PC-9 (cell line): ENCODE results near the gene DSG2. TPM values are rescaled to one million over a fixed set of nuclear protein-coding genes. Genes with fewer than 3 reads are reported as not detected.

ENCODE experiments used
- BruUV-seq: library from RNA; stranded (reverse); fragments of 400-500 nt; replicated peaks from 2 replicates; lab custom pipeline; 2021; lab: Mats Ljungman, UMichigan
- CTCF ChIA-PET: fragments of 300-600 bp; sonication (Branson Sonifier 250); formaldehyde crosslinking; loops from one replicate; lab custom pipeline; 2022; ENCODE audit warnings: antibody characterized with exemption; lab: Charles Lee
- POLR2A ChIA-PET: fragments of 300-600 bp; sonication (Branson Sonifier 250); formaldehyde crosslinking; loops from one replicate; lab custom pipeline; 2022; ENCODE audit warnings: antibody characterized with exemption; ENCODE audit not compliant: unreplicated experiment; lab: Charles Lee
- DNase-seq, 2 experiments: peaks; one replicate each; pipeline versions ENCODE4 v3.0.0 to v3.0.0-alpha.2; 2015 to 2022; ENCODE audit warnings: mixed read lengths in 1 of 2
- H2AFZ ChIP-seq: fragments of 200-600 bp; sonication (generic); 2 replicates; pipeline ENCODE4 v1.8.1; 2017; ENCODE audit warnings: antibody characterized with exemption
- H3F3A ChIP-seq: fragments of 200-600 bp; sonication (generic); 2 replicates; pipeline ENCODE4 v1.8.1; 2017; ENCODE audit warnings: antibody characterized with exemption, mild to moderate bottlenecking, low read depth; ENCODE audit not compliant: insufficient read depth
- H3K27ac ChIP-seq: fragments of 200-600 bp; sonication (generic); 2 replicates; pipeline ENCODE4 v1.6.1; 2016; ENCODE audit warnings: mixed run types
- H3K27me3 ChIP-seq: fragments of 200-600 bp; sonication (generic); 2 replicates; pipeline ENCODE4 v1.6.1; 2016; ENCODE audit warnings: low read depth, mixed run types; ENCODE audit not compliant: insufficient read depth
- H3K36me3 ChIP-seq: fragments of 200-600 bp; sonication (generic); 2 replicates; pipeline ENCODE4 v1.6.1; 2016; ENCODE audit warnings: low read depth, mixed run types
- H3K4me1 ChIP-seq: fragments of 200-600 bp; sonication (generic); replicated peaks from 2 replicates; pipeline ENCODE4 v1.6.1; 2016; ENCODE audit warnings: mixed run types; ENCODE audit not compliant: insufficient read depth
- H3K4me2 ChIP-seq: fragments of 200-600 bp; sonication (generic); 2 replicates; pipeline ENCODE4 v1.6.1; 2017; ENCODE audit warnings: mixed run types
- H3K4me3 ChIP-seq: fragments of 200-600 bp; sonication (generic); 2 replicates; pipeline ENCODE4 v1.6.1; 2016; ENCODE audit warnings: mixed run types
- H3K79me2 ChIP-seq: fragments of 200-600 bp; sonication (generic); 2 replicates; pipeline ENCODE4 v1.6.1; 2017; ENCODE audit warnings: low read depth, mixed run types
- H3K9me2 ChIP-seq: fragments of 200-600 bp; sonication (generic); 2 replicates; pipeline ENCODE4 v1.8.1; 2017; ENCODE audit warnings: mild to moderate bottlenecking; ENCODE audit not compliant: insufficient read depth
- H3K9me3 ChIP-seq: fragments of 200-600 bp; sonication (generic); 2 replicates; pipeline ENCODE4 v1.8.1; 2016; ENCODE audit warnings: low read depth; ENCODE audit not compliant: insufficient read depth
- H4K20me1 ChIP-seq: fragments of 200-600 bp; sonication (generic); 2 replicates; pipeline ENCODE4 v1.8.1; 2017; ENCODE audit not compliant: insufficient read depth
- CTCF ChIP-seq: fragments of 200-600 bp; sonication (generic); conservative IDR thresholded peaks from 2 replicates; pipeline ENCODE4 v1.6.1; 2017; ENCODE audit warnings: mixed run types, antibody characterized with exemption, mild to moderate bottlenecking, moderate library complexity
- EZH2 ChIP-seq: fragments of 200-600 bp; sonication (generic); IDR thresholded peaks from 2 replicates; pipeline ENCODE4 v1.8.0; 2017; ENCODE audit warnings: antibody characterized with exemption, low read depth
- intact Hi-C: fragments of 100-400 bp; cut with micrococcal nuclease; formaldehyde crosslinking; loops from one replicate; pipeline ENCODE4 v1.10.0; 2022; ENCODE audit not compliant: unreplicated experiment
- total RNA-seq: library from RNA; stranded (reverse); gene quantifications from 2 replicates; pipeline ENCODE4 v1.2.3, GENCODE V29; 2021

DSG2 gene
- total RNA-seq, 1 experiment from 2014 or later: 90.1 TPM

- no peak for DNase-seq
- Histone ChIP-seq H3F3A (no peaks in the 10 kb centered on the region), H2AFZ (no peak overlapping the region), H3K27me3 (no peaks in the 10 kb centered on the region), H3K4me1 (no peaks in the 10 kb centered on the region), H3K4me3 (no peak overlapping the region), H3K9me3 (no peaks in the 10 kb centered on the region), H3K27ac (no peak overlapping the region), H3K4me2 (no peak overlapping the region), H3K9me2 (no peaks in the 10 kb centered on the region), H3K79me2 (no peaks in the 10 kb centered on the region), H4K20me1 (no peaks in the 10 kb centered on the region), H3K36me3 (no peaks in the 10 kb centered on the region)
- TF ChIP-seq EZH2: no peak
- TF ChIP-seq CTCF: no peak
- intact Hi-C loops: loop anchor here (2.0 to 5.0 kb wide), 4 partner anchors 133 to 587 kb away; no protein-coding TSS in a partner anchor
- ChIA-PET CTCF (no interaction called here), POLR2A (interaction anchor here (0.7 kb wide), 1 partner anchor 458 kb away, joined by 4 read pairs; no protein-coding TSS in a partner anchor)
- BruUV-seq: no TSS peak
These were observed 59.5 kb downstream of the DSG2 start for GRCh38 chr18:31557446-31557845.

- Histone ChIP-seq H4K20me1 (no peaks in the 10 kb centered on the region), H3F3A (no peaks in the 10 kb centered on the region), H3K4me1 (no peaks in the 10 kb centered on the region), H3K79me2 (no peaks in the 10 kb centered on the region), H2AFZ (no peak overlapping the region), H3K9me2 (no peaks in the 10 kb centered on the region), H3K4me3 (no peak overlapping the region), H3K4me2 (no peak overlapping the region), H3K27me3 (no peaks in the 10 kb centered on the region), H3K9me3 (no peaks in the 10 kb centered on the region), H3K27ac (no peak overlapping the region), H3K36me3 (no peaks in the 10 kb centered on the region)
- TF ChIP-seq EZH2 (no peak), CTCF (no peak)
- BruUV-seq: no TSS peak
- intact Hi-C loops: loop anchor here (5.0 kb wide), 1 partner anchor 399 kb away; no protein-coding TSS in a partner anchor
- ChIA-PET POLR2A (interaction anchor here (0.6 kb wide), 1 partner anchor 10 kb away, joined by 11 read pairs; no protein-coding TSS in a partner anchor), CTCF (interaction anchor here (0.6 kb wide), 1 partner anchor 301 kb away, joined by 3 read pairs; no protein-coding TSS in a partner anchor)
- no peak for DNase-seq
These were observed 60.6 kb downstream of the DSG2 start for GRCh38 chr18:31558567-31558966.

GRCh38 chr18:31562726-31563125 is 64.7 kb downstream of the DSG2 start:
- no peak overlapping the region for H3K4me3 ChIP-seq

More at GRCh38 chr18:31562726-31563125, 64.7 kb downstream of the DSG2 start:
- Histone ChIP-seq H3K27me3 (no peaks in the 10 kb centered on the region), H3K9me3 (no peaks in the 10 kb centered on the region), H3K4me2 (no peak overlapping the region), H3K27ac (no peak overlapping the region), H2AFZ (no peak overlapping the region), H3K9me2 (no peaks in the 10 kb centered on the region), H4K20me1 (no peaks in the 10 kb centered on the region), H3K36me3 (no peaks in the 10 kb centered on the region), H3K79me2 (no peaks in the 10 kb centered on the region), H3K4me1 (no peaks in the 10 kb centered on the region), H3F3A (no peaks in the 10 kb centered on the region)
- intact Hi-C loops: no loop called here
- BruUV-seq: no TSS peak
- ChIA-PET POLR2A (no interaction called here), CTCF (no interaction called here)
- DNase-seq: no peak
- no peak for TF ChIP-seq CTCF
- TF ChIP-seq EZH2: no peak
